SKM-1 (cell line): Measurements from ENCODE around the gene ITIH3.

Source experiments
- DNase-seq: peaks from one replicate; lab custom pipeline; 2025; ENCODE audit not compliant: unreplicated experiment; lab: John Stamatoyannopoulos, UW

ITIH3 gene

GRCh38 chr3:52843108-52843865, 48.7 kb downstream of the ITIH3 start:
- no peak for DNase-seq

- no peak for DNase-seq
Observed at GRCh38 chr3:52843881-52844280, 49.3 kb downstream of the ITIH3 start.

GRCh38 chr3:52844290-52844975, 49.8 kb downstream of the ITIH3 start:
- DNase-seq = no peak

GRCh38 chr3:52845157-52845556, 50.6 kb downstream of the ITIH3 start:
- DNase-seq = no peak

GRCh38 chr3:52845691-52846431, 51.3 kb downstream of the ITIH3 start:
- no peak for DNase-seq

- DNase-seq = no peak
Observed at GRCh38 chr3:52846432-52846965, 51.9 kb downstream of the ITIH3 start.

GRCh38 chr3:52847241-52847640, 52.6 kb downstream of the ITIH3 start:
- DNase-seq = no peak

GRCh38 chr3:52847726-52848125, 53.1 kb downstream of the ITIH3 start:
- DNase-seq = no peak

- DNase-seq = no peak
Observed at GRCh38 chr3:52848617-52849016, 54.0 kb downstream of the ITIH3 start.

- DNase-seq = no peak
Observed at GRCh38 chr3:52849656-52850055, 55.1 kb downstream of the ITIH3 start.

- no peak for DNase-seq
Observed at GRCh38 chr3:52851348-52851747, 56.8 kb downstream of the ITIH3 start.

GRCh38 chr3:52852419-52852818, 57.8 kb downstream of the ITIH3 start:
- DNase-seq = no peak

- DNase-seq = no peak
Observed at GRCh38 chr3:52854013-52854412, 59.4 kb downstream of the ITIH3 start.

- no peak for DNase-seq
Observed at GRCh38 chr3:52856666-52857065, 62.1 kb downstream of the ITIH3 start.

- no peak for DNase-seq
Observed at GRCh38 chr3:52857133-52857532, 62.5 kb downstream of the ITIH3 start.

GRCh38 chr3:52857864-52858263, 63.3 kb downstream of the ITIH3 start:
- DNase-seq = no peak
